Gastrocnemius medialis (tissue), 4 donors: ENCODE measurements around the gene IRS2.

Source experiments
- CTCF ChIP-seq, 5 experiments: fragments of 450-650 bp in 3 of 5; fragments of 200-600 bp in 2 of 5; sonication (generic) in 2 of 5; IDR thresholded peaks in 4 of 5; conservative IDR thresholded peaks in 1 of 5; 1 replicate in 4 of 5; 2 replicates in 1 of 5; pipeline ENCODE4 v1.5.1; 2016 to 2019; ENCODE audit warnings: antibody characterized with exemption in 5 of 5, mild to moderate bottlenecking in 3 of 5, moderate library complexity in 3 of 5
- POLR2A ChIP-seq, 2 donors: fragments of 450-650 bp; IDR thresholded peaks; one replicate each; pipeline ENCODE4 v1.6.1; 2017; ENCODE audit warnings: antibody characterized with exemption in 2 of 2, mild to moderate bottlenecking in 2 of 2, moderate library complexity in 2 of 2

GRCh38 chr13:109735436-109735966 is 50.9 kb downstream of the IRS2 start:
- TF ChIP-seq CTCF (IDR thresholded peaks at IDR 0.05 in 4 of 5, conservative IDR thresholded peaks at IDR 0.05 in 1 of 5) (no peak), POLR2A (IDR thresholded peaks at IDR 0.05) (no peak)
